Astrocyte of the spinal cord (primary cell): Measurements from ENCODE around the gene CDH22.

Experiments
- DNase-seq: peaks from one replicate; pipeline ENCODE4 v3.0.0; 2011; ENCODE audit warnings: low read depth, low spot score
- H3K4me3 ChIP-seq: 2 replicates; pipeline ENCODE4 v1.5.1; 2011; ENCODE audit warnings: low read depth, mild to moderate bottlenecking, low read length, moderate library complexity
- in situ Hi-C: cut with HindIII; loops from 2 replicates; pipeline ENCODE4 v1.10.0; 2017; ENCODE audit warnings: low sequenced_read_pairs
- TF ChIP-seq, protein P1 (sequence below): IDR thresholded peaks from 2 replicates; pipeline ENCODE4 v1.5.1; 2012; ENCODE audit warnings: low read depth, mild to moderate bottlenecking, low read length, inconsistent platforms

The CDH22 gene

DNA sequence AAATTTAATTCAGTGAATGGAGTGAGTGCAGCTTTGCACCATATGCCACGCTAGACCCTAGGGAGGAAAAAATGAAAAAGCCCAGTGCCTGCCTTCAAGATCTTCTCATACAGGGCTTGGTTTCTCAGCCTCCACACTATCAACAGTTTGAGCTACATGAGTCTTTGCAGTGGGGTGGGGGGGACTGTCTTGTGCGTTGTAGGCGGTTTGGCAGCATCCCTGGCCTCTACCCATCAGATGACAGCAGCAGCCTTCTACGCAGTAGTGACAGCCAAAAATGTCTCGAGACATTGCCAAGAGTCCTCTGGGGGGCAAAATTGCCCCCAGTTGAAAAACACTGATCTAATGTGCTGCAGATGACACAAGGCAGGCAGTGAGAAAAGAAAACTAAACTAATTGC, 6.2 kb downstream of the CDH22 start:
- in situ Hi-C loops: no loop called here
- no peak overlapping the region for H3K4me3 ChIP-seq
- no peak for DNase-seq
- TF ChIP-seq, protein P1, sequence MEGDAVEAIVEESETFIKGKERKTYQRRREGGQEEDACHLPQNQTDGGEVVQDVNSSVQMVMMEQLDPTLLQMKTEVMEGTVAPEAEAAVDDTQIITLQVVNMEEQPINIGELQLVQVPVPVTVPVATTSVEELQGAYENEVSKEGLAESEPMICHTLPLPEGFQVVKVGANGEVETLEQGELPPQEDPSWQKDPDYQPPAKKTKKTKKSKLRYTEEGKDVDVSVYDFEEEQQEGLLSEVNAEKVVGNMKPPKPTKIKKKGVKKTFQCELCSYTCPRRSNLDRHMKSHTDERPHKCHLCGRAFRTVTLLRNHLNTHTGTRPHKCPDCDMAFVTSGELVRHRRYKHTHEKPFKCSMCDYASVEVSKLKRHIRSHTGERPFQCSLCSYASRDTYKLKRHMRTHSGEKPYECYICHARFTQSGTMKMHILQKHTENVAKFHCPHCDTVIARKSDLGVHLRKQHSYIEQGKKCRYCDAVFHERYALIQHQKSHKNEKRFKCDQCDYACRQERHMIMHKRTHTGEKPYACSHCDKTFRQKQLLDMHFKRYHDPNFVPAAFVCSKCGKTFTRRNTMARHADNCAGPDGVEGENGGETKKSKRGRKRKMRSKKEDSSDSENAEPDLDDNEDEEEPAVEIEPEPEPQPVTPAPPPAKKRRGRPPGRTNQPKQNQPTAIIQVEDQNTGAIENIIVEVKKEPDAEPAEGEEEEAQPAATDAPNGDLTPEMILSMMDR: no peak

DNA sequence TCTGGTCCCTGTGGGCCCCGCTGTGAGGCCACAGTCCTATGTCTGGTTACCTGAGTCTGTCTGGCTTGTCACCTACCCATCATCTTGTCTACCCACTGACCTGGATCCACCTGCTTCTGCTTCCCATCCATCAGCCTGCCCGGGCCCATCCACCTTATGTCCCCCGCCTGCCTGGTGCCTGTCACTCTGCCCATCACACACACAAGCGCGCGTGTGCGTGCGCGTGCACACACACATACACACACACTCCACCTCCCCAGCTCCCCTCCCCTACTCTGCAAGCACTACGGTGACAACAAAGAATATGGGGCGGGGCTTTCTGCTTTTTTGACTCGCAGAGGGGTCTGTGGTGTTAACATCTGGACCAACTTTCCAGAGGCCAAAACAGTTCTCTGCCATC, 8.0 kb downstream of the CDH22 start:
- in situ Hi-C loops: no loop called here
- H3K4me3 ChIP-seq: no peak overlapping the region
- no peak for DNase-seq
- TF ChIP-seq, protein P1: no peak

DNA sequence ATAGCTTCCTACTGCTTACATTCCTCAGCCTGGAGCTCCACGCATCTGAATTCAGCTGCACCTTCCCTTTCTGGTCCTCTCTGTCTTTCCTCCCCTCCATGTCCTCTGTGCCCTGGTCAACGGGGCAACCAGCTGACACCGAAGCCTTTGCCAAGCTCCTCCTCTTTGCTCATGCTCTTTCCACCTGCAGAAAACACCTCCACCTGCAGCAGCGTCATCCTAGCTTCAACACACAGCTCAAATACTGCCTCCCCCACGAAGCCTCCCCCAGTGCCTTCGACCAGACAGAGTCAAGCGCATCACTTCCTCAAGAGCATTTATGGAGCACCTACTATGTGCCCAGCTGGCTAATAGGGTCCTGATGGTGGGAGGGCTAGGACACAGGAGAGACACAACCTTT, 9.2 kb downstream of the CDH22 start:
- TF ChIP-seq, protein P1: no peak
- no peak for DNase-seq
- H3K4me3 ChIP-seq: no peak overlapping the region
- in situ Hi-C loops: no loop called here

DNA sequence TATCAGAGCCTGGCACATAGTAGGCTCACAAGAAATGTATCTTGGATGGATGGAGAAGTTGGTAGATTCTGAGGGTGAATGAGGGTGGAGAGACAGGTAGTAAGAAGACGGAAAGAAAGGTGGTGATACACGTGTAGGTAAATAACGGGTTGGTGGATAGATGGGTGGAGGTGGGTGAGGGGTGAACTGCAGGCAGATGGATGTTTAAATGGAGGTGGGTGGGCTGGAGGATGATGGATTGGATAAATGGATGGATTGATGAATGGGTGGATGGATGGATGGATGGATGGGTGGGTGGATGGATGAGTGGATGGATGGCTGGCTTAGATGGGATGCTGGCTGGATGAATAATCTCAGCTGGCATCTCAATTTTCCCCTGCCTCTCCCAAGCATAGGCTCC, 9.9 kb downstream of the CDH22 start:
- TF ChIP-seq, protein P1: no peak
- no peak overlapping the region for H3K4me3 ChIP-seq
- in situ Hi-C loops: no loop called here
- no peak for DNase-seq

DNA sequence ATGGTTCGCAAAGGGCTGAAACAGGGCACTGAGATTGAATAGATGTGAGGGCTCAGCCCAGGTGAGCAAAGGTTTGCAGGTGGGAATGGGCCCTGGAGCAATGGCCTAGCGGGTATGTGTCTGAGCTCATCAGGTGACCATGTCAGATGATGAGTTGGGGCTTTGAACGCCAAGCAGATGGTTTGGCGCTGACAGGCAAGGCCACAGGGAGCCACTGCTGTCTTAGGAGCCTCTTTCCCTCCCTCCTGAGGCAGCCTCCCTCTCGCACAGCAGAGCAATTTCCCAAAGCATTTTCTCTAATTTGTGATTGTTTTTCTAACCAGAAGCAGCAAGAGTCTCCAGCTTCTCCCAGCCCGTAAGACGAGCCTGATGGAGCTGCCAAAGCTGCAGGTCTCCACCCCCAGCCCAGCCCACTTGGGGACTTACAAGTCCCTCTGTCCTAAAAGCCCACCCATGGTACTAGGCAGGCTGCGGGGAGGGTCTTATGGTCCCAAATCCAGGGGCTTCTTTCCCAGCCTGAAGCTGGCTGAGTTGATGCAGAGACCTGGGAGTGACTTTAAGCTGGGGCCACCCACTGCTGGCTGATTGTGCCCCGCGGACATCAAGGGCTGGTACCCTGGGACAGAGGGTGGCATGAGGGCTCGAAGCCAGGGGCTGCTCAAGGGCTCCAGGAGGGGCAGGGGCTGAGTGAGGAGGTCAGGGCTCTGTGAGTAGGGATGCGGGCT, 11.6 kb downstream of the CDH22 start:
- in situ Hi-C loops: no loop called here
- TF ChIP-seq, protein P1: no peak
- no peak for DNase-seq
- no peak overlapping the region for H3K4me3 ChIP-seq

DNA sequence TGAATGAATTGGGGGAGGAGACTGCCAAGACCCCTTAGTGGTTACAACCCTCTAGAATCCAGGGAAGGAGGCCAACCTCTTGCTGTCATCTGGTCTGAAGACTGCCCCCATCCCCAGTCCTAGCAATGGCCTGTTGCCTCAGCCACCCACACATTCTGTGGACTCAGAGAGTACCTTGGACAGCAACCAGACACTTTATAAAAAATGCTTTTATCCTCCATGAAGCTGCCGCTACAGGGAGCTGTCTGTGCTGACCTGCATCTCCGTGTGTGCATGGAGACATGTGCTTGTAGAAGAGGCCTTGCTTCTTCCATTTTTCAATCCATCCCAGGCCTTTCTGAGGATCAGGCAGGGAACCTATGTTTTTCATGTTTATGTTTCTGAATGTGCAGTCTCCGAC, 15.2 kb downstream of the CDH22 start:
- in situ Hi-C loops: no loop called here
- H3K4me3 ChIP-seq: no peak overlapping the region
- DNase-seq: peak; percentile 38
- TF ChIP-seq, protein P1: no peak
